Activated CD8-positive, alpha-beta memory T cell treated with anti-CD3 and anti-CD28 coated beads, Interleukin-2, amount 50 U/mL, for 24 hours (primary cell): ENCODE data around the gene DNAJC18.

Experiments
- DNase-seq: peaks from one replicate; pipeline ENCODE4 v3.0.0-alpha.2; 2020; ENCODE audit errors: extremely low read depth

The DNAJC18 gene

DNA sequence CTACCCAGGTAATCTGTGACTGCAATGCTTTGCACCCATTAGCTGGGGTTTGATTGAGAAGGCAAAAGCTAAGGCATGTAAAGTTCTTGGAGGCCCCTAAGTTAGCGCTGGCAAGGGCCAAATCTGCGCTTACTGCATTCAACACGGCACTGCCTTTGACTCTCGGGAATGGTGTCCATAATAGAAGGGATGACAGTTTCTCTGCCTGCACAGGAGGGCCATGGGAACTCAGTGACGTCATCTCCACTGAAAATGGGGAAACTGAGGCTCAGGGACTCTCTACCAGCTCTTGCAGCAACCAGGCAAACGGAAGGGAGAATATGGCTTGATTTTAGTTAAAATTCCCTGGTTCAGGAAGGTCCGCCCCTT is 35.9 kb downstream of the DNAJC18 start:
- DNase-seq: no peak

DNA sequence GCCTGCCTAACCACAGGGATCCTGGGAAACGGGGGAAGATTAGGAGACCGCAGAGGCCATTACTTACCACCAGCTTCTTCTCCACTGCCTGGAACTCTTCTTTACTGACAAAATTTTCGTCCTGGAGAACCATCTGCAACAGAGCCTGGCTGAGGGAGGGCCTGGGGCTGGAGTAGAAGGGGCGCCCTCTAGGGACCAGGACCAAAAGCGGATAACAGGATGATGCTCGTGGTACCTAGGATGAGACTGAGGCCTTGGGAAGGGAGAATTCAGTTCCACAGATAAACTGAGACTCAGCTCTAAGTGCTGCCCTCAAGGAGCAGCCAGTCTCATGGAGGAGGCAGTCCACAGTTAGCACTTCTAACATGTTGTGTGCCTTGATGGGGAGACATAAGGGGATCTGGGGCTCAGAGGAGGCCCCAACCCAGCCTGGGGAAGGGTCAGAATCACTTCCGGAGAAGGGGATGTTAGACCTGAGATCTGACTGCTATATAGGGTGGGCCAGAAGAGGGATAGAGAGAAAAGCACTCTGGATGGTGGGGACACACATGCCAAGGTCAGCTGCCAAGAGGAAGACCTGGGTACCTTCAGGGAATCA is 36.7 kb downstream of the DNAJC18 start:
- no peak for DNase-seq

DNA sequence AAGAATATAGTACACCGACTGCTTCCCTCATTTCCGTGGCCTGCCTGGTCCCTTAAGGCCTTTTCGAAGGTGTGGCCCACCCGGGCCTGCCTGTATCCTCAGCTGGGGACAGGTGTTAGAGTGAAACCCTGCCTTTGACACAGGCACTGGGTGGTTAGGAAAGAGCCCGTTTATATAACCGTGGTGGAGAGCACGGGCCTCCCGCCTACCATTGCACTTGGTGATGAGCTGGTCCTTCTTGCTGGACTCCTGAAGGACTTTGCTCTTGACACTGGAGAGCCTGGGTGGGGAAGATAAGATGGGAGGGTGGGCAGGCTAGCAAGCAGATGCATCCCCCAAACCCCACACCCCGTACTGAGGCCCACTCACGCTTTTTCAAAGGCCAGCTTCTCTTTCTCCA is 37.8 kb downstream of the DNAJC18 start:
- no peak for DNase-seq

DNA sequence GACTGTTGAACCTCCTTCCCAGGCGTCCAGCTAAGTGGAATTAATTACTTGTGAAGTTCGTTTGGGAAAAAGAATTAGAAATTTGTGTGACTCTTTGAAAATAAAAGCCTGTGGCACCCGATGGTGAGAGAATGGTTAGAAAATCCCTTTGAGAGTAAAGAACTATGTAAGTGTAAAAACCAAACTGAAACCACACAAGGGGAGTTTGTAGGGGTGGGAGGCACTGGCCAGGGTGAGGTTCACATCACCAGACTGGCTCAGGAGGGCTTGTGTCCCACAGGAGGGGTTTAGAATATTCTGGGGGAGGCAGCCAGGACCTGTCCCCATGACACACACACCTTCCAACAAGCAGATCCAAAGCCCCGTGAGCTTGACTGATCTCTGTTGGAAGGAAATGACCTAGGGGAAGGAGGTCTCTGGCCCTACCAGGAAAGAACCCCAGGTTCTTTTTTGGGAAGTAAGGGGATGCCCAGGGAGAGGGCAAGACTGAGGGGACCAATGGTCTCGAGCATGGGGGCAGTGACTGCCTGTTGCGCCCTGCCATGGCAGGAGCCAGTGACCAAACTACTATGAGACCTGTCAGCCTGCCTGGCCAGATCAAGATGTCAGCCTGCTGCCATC is 39.7 kb downstream of the DNAJC18 start:
- DNase-seq: no peak

GRCh38 chr5:139397921-139398320 is 41.4 kb downstream of the DNAJC18 start:
- DNase-seq: no peak

GRCh38 chr5:139396691-139397090 is 42.6 kb downstream of the DNAJC18 start:
- DNase-seq: no peak

GRCh38 chr5:139395844-139396640 is 43.3 kb downstream of the DNAJC18 start:
- no peak for DNase-seq

DNA sequence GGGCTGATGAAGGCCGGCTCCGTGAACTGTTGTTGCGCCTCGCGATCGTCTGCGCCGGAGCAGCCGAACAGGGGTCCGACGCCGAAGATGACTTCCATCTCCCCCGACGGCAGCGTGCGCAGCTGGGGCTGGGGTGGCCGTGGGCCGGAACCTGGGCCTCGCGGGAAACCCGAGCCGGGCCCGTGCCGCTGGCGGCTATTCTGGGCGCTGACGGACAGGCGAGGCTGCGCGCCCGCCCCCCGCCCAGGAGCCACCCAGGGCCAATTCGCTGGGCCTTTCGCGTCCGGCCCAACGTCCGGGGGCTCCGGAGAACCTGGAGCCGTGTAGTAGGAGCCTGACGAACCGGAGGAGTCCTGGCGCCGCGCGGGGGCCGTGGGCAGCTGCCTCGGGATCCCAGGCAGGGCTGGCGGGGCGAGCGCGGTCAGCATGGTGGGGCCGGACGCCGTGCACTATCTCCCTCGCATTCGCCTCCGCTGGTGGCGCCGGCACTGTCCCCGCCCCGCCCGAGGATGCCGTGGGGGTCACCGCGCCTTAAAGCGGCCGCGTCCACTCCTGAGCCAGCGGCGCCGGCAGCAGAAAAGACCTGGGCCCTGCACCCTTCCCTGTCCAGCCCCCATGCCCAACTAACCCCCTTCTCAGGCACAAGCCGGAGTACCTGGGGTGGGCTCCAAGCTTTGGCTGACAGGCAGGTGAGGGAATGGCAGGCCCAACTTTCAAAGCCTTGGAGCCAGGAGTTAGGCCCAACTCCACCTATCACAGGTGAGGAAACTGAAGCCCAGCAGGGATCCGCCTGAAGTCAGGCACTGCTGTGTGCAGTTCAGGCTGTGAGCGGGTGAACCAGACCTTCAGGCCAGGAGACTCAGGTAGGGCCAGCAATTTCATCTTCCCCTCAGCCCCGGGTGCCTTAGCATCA is 44.4 kb downstream of the DNAJC18 start, which contains the start of gene PROB1:
PROB1 (minus strand) TSS at position 451 of the 913 bp plus-strand sequence; CDS start at position 428, 23 bp downstream.
- DNase-seq: no peak

- no peak for DNase-seq
Measured at GRCh38 chr5:139394123-139394653, 45.1 kb downstream of the DNAJC18 start.

DNA sequence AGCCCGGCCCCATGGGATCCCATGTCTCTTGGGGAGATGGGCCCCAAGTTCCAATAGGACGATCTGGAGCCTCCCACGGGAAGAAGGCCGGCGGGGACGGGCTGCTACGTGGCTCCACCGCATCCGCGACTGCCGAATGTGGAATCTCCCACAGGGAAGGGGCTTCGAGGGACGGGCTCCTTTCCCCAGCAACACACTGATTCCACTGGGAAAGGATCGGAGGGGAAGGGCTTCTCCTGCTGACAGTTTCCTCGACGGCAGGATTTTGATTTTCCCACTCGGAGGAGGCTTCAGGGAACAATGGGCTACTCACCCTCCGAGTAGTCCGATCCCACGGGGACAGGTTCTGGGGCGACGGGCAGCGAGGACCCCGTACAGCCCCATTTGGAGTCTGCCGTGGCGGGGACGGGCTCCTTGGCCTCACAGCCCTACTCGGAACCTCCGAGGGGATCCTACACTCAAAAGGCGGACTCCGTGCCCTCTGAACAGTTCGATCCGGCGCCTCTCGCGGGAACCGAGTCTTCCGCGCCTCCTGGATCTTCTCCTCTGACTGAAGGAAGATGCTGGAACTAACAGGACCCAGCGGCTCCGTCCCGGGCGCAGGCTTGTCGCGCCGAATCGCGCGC is 45.7 kb downstream of the DNAJC18 start:
- DNase-seq: no peak

- DNase-seq: peak; percentile 56
Measured at GRCh38 chr5:139392678-139393496, 46.4 kb downstream of the DNAJC18 start.

GRCh38 chr5:139392324-139392677 is 47.0 kb downstream of the DNAJC18 start:
- no peak for DNase-seq

DNA sequence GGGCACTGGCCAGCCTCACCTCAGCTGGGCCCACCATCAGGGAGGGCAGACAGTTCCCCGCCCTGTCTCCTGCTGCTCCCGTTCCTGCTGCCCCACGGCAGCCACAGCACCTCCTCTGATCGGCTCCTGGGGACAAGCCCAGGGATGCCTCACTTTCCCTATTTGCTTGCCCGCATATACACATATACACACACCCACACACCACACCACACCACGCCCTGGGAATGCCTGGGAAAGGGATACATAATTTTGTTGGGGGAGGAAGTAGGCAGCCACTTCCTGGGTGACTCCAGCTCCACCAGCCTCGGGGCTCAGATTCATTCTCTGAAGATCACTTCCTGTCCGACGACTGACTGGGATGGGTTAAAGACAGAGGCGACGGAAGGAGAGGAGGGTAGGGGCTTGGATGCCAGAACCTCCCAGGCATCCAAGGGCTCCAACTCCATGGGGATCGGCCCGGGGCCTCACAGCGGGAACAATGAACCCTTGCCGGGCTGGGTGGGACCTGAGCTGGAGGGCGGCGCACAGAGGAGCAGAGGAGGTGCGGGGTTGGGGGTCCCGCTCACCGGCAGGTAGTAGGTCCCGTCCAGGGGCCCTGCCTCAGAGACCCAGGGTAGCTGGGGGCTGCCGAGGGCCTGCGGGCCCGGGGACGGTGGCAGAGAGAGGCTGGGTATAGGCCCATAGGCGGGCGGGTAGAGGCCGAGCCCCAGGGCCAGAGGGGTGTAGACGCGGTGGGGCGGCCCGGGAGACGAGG is 47.6 kb downstream of the DNAJC18 start:
- no peak for DNase-seq

- no peak for DNase-seq
Measured at GRCh38 chr5:139390639-139391569, 48.4 kb downstream of the DNAJC18 start.

- DNase-seq: no peak
Measured at GRCh38 chr5:139389701-139390638, 49.4 kb downstream of the DNAJC18 start, which contains the start of gene MZB1. Gene MZB1 (minus strand): TSS chr5:139389913. CDS start chr5:139389856, 57 bp downstream.

DNA sequence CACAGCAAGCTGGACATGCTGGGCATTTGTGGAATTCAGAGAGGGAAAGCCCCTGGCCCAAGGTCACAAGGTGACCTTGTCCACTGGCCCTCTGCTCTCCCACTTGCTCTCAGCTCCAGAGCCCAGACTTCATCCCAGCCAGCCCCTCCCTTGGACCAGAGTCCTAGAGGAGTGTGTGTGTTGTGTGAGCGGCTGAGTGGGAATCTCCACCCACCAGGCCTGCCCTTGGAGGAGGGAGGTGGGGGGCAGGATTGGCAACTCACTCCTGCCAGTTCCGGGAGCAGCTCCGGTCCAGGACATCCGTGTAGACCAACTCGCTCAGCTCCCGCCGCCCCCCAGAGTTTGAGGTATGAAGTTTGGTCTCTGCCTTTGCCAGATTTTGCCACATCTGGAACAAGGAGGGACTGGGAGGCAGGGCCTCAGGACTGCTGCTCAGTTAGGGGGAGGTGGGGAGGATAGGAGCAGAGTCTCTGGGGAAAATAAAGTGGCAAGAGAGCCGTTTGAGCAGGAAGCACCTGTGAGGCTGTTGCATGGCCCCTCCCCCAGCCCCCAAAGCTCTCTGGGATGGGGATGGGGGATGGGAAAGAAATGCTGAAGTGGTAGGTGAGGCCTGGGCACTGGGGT is 51.0 kb downstream of the DNAJC18 start:
- no peak for DNase-seq
